Islet precursor cell (in vitro differentiated cells): ENCODE results near the gene TMEM247.
"Not testable (repeated sequence)": the region's sequence is repeated elsewhere in the genome, so short reads cannot be mapped to it uniquely, and the experiment has no call there.

Experiments used
- DNase-seq: peaks from one replicate; pipeline ENCODE4 v3.0.0-alpha.2; 2018

Gene TMEM247

DNA sequence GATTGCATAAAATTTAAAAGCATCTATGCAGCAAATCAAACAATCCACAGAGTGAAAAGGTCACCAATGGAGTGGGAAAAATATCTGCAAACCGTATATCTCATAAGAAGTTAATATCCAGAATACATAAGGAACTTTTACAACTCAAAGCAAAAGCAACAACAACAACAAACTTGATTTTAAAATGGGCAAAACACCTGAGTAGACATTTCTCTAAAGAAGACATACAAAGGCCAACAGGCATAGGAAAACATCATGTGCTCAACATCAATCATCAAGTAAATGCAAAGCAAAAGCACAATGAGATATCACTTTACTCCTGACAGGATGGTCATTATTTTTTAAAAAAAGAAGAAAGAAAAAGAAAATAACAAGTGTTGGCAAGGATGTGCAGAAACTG is 38.1 kb downstream of the TMEM247 start:
- no peak for DNase-seq

DNA sequence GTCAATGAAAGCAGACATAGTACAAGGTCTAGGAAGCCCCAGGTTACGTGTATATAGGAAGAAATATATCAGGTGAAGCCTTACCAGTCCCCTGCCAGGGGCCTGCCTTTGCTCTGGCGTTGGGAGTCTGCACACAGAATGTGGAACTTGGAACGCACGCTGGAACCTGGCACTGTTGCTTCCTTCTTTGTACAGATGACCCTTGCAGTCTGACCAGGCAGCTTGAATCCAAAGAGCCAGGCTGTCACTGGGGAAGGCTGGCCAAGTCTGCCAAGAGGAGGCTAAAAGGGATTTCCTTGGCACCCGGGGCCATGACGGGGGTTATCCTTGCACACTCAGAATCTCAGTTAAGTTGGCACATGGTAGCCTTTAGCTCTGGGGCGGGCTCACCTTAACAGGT is 39.5 kb downstream of the TMEM247 start:
- no peak for DNase-seq

DNA sequence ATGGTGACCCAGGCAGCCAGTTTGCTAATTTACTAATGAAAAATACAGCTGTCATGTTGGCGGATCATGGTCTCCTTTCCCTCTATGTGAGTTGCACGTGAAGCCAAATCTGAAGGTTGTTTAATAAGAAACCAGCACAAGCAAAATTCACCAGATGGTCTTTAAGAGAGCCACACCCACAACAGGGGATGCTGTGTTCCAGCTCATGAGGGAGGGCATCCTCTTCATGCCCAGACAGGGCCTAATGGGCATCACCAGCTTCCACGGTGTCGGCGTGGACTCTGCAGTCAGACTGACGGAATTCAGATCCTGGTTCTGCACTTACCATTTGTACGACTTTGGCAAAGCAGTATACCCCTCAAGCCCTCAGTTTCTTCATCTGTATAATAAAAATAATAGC is 39.9 kb downstream of the TMEM247 start:
- DNase-seq = no peak

DNA sequence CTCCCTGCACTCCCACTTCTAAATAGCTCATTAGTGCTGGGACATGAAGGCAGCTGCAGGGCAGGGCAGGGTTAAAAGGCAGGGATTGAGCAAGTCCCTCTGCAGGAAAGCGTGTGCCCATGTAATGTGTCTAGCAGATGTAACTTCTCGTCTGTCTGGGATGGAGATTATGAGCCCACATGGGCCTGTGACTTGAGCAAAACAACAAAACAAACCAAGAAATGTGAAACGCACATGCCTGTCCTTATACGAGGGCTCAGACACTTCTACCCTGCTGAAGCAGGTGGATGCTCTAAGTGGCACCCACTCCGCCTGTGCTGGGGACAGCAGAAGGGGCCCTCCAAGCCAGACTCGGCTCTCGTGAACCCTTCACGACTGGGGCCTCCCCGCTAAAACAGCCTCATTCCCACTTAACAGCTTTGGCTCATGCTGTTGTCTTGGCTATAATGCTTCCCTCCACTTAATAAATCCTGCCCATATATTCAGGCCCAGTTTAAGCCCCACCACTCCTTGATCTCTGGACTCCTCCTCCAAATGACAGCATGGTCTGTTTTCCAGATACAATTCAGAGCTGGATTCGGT is 40.9 kb downstream of the TMEM247 start:
- DNase-seq = no peak

DNA sequence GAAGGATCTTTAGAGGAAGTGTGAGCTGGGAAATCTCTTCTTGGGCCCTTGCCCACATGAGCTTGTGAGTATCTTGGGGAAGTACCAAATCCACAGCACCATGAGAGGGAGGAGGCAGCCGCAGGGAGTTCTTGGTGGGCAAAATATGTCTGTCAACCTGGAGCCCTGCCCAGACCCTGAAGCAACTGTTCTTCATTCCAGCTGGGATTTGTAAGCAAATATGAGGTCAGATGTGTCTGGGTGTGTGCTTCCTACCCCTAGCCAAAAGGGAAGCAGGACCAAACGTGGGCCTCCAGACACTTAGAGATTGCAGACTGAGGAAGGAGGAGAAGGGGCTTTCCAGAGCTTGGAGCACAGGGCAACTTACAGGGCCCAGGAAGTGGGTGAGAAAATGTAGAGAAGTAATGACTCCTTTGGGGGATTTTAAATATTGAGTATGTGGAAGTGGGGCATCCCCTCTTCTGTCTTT is 41.9 kb downstream of the TMEM247 start:
- no peak for DNase-seq

DNA sequence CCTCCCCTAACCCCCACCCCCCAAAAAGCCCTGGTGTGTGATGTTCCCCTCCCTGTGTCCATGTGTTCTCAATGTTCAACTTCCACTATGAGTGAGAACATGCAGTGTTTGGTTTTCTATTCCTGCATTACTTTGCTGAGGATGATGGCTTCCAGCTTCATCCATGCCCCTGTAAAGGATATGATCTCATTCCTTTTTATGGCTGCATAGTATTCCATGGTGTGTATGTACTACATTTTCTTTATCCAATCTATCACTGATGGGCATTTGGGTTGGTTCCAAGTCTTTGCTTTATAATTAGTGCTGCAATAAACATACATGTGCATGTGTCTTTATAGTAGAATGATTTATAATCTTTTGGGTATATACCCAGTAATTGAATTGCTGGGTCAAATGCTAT is 43.0 kb downstream of the TMEM247 start:
- DNase-seq = not testable (repeated sequence)

DNA sequence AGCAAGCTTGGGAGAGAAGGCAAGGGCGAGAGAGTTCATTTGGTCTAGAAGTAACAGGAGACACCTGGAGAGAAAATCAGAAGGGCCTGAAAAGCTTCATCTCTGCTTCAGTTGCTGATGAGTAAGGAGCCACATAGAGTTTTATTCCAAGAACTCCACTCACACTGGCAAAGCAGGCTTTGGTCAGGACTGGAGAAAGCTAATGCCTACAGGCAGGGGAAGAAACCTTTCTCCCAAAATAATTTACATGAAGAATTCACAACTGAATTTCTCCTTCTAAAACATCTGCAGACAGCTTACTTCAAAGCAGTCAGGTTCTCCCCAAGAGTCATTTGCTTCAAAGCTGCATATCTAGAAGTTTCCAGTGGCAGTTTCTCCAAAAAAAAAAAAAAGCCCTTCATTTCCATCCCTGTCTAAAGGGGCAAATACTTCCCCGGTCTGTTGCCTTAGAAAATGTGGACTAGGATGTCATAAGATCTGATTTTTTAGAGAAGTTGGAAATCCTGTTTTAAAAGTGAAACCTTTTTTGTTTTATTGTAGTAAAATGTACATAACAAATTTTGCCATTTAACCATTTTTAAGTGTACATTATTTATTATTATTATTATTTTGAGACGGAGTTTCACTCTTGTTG is 46.3 kb downstream of the TMEM247 start:
- no peak for DNase-seq

DNA sequence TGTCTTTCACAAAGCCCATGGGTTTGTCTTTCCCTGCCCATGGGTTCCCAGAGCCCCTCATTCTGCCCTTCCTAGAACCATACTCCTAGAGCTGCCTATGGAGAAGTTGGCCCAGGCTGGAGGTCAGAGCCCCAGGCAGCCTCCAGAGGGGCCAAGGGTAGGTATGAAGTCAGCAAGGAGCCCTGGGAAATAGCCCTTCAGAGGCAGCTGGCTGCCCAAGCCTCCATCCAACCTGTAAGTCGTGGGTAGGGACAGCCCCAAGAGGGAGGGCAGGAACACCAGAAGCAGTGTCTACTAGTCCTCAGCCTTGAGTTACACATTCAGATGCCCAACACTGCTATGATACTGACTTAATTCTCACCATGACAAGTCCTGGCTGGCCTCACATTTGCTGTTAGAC is 49.5 kb downstream of the TMEM247 start:
- DNase-seq = no peak

DNA sequence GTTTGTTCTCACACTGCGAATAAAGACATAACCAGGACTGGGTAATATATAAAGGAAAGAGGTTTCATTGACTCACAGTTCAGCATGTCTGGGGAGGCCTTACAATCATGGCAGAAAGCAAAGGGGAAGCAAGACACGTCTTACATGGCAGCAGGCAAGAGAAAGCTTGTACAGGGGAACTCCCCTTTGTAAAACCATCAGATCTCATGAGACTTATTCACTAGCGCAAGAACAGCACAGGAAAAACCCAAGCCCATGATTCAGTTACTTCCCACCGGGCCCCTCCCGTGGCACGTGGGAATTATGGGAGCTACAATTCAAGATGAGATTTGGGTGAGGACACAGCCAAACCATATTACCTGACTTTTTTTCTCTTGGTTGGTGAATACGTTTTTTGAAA is 51.3 kb downstream of the TMEM247 start:
- DNase-seq = no peak

DNA sequence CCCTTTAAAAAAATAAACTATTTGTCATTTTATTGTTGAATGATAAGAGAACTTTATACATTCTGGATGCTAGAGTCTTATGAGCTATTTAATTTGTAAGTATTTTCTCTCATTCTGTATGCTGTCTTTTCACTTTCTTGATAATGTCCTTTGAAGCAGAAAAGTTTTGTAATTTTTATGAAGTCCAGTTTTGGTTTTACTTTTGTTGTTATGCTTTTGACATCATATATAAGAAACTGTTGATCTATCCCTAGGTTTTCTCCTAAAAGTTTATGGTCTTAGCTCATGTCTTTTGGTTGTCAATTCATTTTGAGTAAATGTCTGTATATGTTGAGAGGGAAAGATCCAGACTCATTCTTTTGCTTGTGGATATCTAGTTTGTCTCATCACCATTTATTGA is 52.5 kb downstream of the TMEM247 start:
- DNase-seq = no peak
